Measurements from ENCODE around the gene ZBTB43. TPM values are rescaled to one million over a fixed set of nuclear protein-coding genes. Genes with fewer than 3 reads are reported as not detected.
A peak's percentile ranks its signal among the peaks of the same experiment; 100 is the strongest.

ZBTB43 gene
- total RNA-seq, 1 donor from 2014 or later = 23.6 TPM

- DNase-seq = no peak
These were observed 54.3 kb downstream of the ZBTB43 start for GRCh38 chr9:126859111-126859510.

GRCh38 chr9:126860077-126860756 is 55.4 kb downstream of the ZBTB43 start, which contains the start of gene ZBTB34:
TSS of gene ZBTB34 (plus strand) at chr9:126860639. CDS start at chr9:126879400, 18,761 bp downstream.
- DNase-seq = peak; percentile 84

GRCh38 chr9:126860757-126861466 is 56.1 kb downstream of the ZBTB43 start:
- peak; percentile 30 for DNase-seq

DNA sequence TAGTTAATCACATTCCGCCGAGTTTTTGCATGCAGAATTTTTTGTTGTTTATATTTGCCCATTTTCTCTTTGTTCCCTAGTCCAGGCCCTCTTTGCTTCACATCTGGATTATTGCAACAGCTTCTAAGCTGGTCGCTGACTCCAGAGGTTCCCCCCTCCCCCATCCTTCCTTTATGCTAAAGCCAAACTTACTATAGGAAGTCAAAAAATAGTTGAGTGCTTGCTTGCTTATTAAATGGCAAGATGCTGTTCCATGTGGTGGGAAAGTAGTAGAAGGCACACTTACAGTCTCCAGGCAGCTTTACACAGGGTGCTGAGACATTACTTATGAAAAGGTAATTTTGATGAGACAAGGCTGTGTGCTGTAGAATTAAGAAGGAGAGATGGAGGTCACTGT is 56.9 kb downstream of the ZBTB43 start:
- peak; percentile 46 for DNase-seq

GRCh38 chr9:126862104-126862761 is 57.4 kb downstream of the ZBTB43 start:
- DNase-seq = no peak

GRCh38 chr9:126864771-126865170 is 59.9 kb downstream of the ZBTB43 start:
- peak; percentile 30 for DNase-seq

GRCh38 chr9:126869368-126869767 is 64.5 kb downstream of the ZBTB43 start:
- no peak for DNase-seq

DNA sequence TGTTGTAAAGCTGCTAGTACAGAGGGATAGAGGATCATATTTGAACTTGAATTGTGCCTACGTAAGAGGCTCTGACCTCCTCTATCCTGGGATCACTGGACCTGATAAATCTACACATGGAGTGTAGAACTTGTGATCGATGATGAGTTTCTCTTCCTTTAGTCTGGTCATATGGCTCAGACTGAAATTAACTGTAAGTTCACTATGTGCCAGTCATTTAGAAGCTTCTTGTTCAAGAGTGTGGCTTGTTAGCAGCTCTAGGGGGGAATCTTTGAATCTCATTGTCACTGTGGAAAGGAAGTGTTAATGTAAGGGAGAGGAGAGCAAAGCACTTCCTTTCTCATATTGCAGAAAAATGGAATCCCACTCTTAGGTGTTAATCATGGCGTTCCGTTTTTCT is 67.7 kb downstream of the ZBTB43 start:
- no peak for DNase-seq

DNA sequence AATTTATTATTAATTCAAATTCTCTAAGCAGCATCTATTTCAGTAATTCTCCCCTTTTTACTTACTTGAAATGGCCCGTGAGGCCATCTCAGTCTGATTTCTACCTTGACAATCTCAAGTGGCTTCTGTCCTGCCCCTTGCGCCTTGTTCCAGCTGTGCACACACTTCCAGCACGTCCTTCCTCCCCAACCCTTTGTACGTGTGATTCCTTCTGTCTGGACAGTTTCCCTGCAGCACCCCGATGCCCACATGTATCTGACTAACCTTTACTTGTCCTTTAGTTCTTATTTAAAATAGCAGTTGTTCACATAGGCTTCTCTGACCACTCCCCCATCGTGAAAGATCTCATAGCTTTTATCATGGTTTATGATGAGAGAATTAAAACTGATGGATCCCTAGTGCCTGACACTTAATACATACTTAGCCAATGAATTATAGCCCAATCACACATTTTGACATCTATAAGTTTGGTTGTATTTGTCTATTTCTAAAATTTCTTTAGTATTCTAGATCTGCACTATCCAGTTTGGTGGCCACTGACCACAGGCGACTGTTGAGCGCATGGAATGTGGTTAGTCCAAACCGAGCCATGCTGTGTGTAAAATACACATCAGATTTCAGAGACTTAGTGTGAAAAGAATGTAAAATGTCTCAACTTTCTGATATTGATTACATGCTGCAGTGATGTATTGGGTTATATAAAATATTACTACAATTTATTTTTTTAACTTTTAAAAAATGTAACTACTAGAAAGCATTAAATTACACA is 69.9 kb downstream of the ZBTB43 start:
- no peak for DNase-seq

GRCh38 chr9:126875756-126876510 is 71.1 kb downstream of the ZBTB43 start:
- no peak for DNase-seq

- no peak for DNase-seq
These were observed 71.7 kb downstream of the ZBTB43 start for GRCh38 chr9:126876531-126876930.

DNA sequence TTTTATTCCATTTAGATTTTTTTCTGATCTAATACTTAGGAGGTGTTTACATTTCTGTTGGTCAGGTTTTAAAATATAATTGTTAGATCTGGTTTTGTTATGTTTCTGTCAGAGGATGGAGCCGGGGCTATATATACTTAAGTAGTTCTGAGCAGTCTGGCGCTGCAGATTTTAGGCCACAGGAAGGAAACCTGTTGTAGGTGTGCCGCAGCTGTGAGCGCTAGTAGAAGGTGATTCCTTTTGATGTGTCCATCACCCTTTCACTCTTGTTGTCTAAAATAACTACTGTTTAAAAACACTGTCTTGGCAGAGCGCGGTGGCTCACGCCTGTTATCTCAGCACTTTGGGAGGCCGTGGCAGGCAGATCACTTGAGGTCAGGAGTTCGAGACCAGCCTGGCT is 72.6 kb downstream of the ZBTB43 start:
- DNase-seq = no peak

GRCh38 chr9:126879288-126879687 is 74.4 kb downstream of the ZBTB43 start:
- no peak for DNase-seq

DNA sequence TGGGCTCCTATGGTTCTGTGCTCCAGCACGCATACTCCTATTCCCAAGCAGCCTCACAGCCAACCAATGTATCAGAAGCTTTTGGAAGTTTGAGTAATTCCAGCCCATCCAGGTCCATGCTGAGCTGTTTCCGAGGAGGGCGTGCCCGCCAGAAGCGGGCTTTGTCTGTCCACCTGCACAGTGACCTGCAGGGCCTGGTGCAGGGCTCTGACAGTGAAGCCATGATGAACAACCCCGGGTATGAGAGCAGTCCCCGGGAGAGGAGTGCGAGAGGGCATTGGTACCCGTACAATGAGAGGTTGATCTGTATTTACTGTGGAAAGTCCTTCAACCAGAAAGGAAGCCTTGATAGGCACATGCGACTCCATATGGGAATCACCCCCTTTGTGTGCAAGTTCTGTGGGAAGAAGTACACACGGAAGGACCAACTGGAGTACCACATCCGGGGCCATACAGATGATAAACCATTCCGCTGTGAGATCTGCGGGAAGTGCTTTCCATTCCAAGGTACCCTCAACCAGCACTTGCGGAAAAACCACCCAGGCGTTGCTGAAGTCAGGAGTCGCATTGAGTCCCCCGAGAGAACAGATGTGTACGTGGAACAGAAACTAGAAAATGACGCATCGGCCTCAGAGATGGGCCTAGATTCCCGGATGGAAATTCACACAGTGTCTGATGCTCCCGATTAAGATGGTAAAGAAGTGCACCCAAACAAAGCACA is 75.5 kb downstream of the ZBTB43 start:
- no peak for DNase-seq

DNA sequence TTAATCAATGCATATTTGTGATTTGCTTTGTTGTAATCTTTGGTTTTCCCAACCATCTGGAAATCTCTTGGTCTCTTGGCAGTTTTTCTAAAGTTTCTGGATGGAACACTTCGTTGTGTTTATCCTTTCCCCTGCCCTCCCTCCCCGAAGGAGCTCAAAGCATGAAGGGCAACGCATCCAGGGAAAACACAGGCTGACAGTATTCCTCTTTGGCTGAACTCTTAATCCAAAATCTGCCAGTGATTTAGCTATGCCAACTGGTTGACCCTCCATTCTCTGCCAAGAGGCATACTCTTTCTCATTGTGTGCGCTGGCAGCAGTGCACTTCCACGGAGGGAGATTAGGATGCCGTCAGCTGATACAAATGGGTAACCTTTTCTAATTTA is 76.1 kb downstream of the ZBTB43 start:
- peak; percentile 59 for DNase-seq

- DNase-seq = no peak
These were observed 77.9 kb downstream of the ZBTB43 start for GRCh38 chr9:126882746-126883145.

GRCh38 chr9:126883636-126884035 is 78.8 kb downstream of the ZBTB43 start:
- DNase-seq = no peak

DNA sequence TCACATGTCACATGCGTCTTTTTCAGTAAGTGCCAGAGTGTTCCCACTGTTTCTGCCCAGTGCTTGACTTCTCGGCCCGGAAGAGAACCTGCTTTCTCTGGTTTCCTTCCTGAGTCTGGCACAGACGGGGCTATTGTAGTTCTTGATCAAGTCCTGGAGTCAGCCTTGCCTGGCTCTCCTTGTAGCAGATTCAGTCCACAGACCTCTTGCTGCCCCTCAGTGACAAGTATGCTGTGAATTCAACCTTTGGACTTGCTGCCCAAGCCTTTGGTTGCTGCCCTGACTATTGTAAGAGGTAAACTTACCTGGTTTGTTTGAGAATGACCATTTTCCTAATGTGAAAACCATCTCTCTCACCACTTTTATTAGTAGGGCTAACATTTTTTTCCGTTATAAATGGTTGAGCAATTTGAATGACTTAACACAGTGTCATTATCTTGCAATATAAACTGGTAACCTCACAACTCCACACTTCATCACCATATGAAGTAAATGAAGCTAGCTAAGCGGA is 80.3 kb downstream of the ZBTB43 start:
- DNase-seq = no peak

DNA sequence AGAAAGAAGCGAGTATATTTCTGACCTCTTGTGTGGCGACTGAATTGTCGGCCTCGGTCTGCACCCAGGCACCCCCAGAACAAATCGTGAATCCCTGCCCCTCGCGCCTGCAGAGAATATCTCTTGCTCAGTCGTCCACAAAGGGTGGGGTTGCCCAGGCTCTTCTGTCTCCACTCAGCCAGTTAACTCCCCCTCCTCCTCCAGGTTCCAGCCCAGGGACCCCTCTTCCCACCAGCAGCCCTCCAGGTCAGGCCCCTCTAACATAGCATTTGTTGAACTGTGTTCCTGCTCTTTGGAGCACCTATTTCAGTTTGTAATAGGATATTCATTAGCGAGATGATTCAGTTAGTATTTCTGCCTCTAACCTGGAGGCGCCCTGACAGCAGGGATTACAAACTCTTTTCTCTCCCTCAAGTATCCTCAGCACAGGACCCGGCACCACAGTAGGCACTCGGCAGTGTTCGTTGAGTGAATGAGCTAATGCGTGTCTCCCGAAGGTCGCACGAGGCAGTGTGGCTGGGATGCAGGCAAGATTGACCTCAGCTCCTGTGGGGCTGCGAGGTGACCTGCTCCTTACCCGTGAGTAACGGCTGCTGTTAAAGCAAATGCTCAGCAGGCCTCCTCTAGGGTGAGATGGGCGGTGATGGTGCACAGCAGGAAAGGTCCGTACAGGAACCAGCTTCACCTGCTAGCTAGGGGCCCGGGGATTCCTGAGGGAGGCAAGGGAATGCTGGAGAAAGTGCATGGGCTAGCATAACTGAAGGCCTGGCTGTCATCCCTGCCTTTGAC is 81.4 kb downstream of the ZBTB43 start:
- DNase-seq = no peak

GRCh38 chr9:126886897-126887296 is 82.1 kb downstream of the ZBTB43 start:
- no peak for DNase-seq

Data from tongue (tissue), 2 donors.